ENCODE measurements around the gene ZC3HAV1L. TPM values are rescaled to one million over a fixed set of nuclear protein-coding genes. Genes with fewer than 3 reads are reported as not detected.

Gene ZC3HAV1L
- total and polyA plus RNA-seq, 10 of the 15 experiments (the other 5 are each of a cell fraction or from before 2014, with no cell fraction given) = 0.09 to 16.3 (median 4.9) TPM

DNA sequence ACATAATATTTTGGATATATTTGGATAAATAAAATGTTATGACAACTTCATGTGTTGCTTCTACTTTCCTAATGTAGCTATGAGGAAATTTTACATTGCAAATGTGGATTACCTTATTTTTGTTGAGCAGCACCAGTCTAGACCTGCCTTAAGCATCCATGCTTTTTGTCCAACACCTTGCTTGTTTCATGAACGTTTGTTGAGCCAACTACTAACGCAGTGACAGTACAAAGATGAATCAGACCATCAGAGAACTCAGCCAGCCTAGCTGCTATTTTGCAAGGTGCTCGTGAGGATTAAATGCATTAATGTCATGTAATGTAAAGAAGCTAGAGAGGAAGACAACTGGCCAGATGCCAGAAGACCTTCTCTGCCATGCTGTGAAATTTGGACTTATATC lies 1.1 kb upstream of the ZC3HAV1L start:
- FAIRE-seq = no peak

More for the DNA sequence above, 1.1 kb upstream of the ZC3HAV1L start:
- CTCF ChIA-PET = interaction anchor here (0.6 to 8.0 kb wide), 5 partner anchors 8 to 1813 kb away, joined by 3 to 42 read pairs (median 3); no protein-coding TSS in a partner anchor
- H3K4me3 ChIP-seq = no peak overlapping the region
- SMC1A ChIA-PET (ENCODE audit: uncharacterized antibody, unreplicated experiment) = interaction anchor here (0.9 to 1.2 kb wide), 4 partner anchors 11 to 38 kb away, joined by 3 to 4 read pairs (median 4); no protein-coding TSS in a partner anchor
- intact Hi-C loops (cut with micrococcal nuclease; ENCODE audit: unreplicated experiment) (no loop called here), in situ Hi-C loops (cut with MboI) (no loop called here)
- H3K9ac ChIP-seq (ENCODE audit: control insufficient read depth, insufficient read depth, low read length) = no peak overlapping the region
- H3K79me2 ChIP-seq (ENCODE audit: control insufficient read depth, insufficient read depth, low read length) = peaks cover 22% of the 10 kb centered on the region
- no peak overlapping the region for H3K27ac ChIP-seq (ENCODE audit: control insufficient read depth, insufficient read depth)
- POLR2A ChIA-PET = interaction anchor here (1.1 kb wide), 1 partner anchor 35 kb away, joined by 3 read pairs; no protein-coding TSS in a partner anchor
- BruUV-seq (replicated peaks) = no TSS peak
- RAD21 ChIA-PET (ENCODE audit: unreplicated experiment) = interaction anchor here (1.1 kb wide), 1 partner anchor 20 kb away, joined by 3 read pairs; no protein-coding TSS in a partner anchor
- ATAC-seq (no peak), DNase-seq (ENCODE audit: low read depth, low spot score) (no peak)
- no peaks in the 10 kb centered on the region for H3K27me3 ChIP-seq (replicated peaks in 1 of 2; ENCODE audit: control insufficient read depth in 2 of 2, insufficient read depth in 2 of 2, low read length in 1 of 2)
- no peak overlapping the region for H2AFZ ChIP-seq (ENCODE audit: control insufficient read depth, low read depth, low read length)
- 0 out of 2 replicates have a peak overlapping the region, but pooled peaks have one; percentile 90 for H3K4me2 ChIP-seq (ENCODE audit: control insufficient read depth, insufficient read depth)
- H3K9me3 ChIP-seq (replicated peaks; ENCODE audit: control insufficient read depth, insufficient read depth, low read length) = no peaks in the 10 kb centered on the region
- peaks cover 0 to 11% of the 10 kb centered on the region in 2 experiments; a peak in 2 of 4 replicates for H3K36me3 ChIP-seq (ENCODE audit: control insufficient read depth in 2 of 2, insufficient read depth in 2 of 2, low read length in 1 of 2)
- no peaks in the 10 kb centered on the region for H4K20me1 ChIP-seq (ENCODE audit: control insufficient read depth, insufficient read depth)
- no peaks in the 10 kb centered on the region; the same call in 1 of the 2 replicates for H3K4me1 ChIP-seq (ENCODE audit: control insufficient read depth, insufficient read depth, low read length)
- TF ChIP-seq SMARCA5 (IDR thresholded peaks at IDR 0.05) (no peak), PML (IDR thresholded peaks at IDR 0.05; ENCODE audit: low read length) (no peak), LARP7 (IDR thresholded peaks at IDR 0.05) (no peak), STAT3 (IDR thresholded peaks at IDR 0.05; ENCODE audit: low read depth, low read length) (no peak), KAT2A (conservative IDR thresholded peaks at IDR 0.05; ENCODE audit: control insufficient read depth, low read depth, low read length) (no peak), TBL1XR1 (IDR thresholded peaks at IDR 0.05; ENCODE audit: low read depth, low read length) (no peak), ZNF24 (IDR thresholded peaks at IDR 0.05) (no peak), HDAC2 (IDR thresholded peaks at IDR 0.05) (no peak), CHD4 (IDR thresholded peaks at IDR 0.05) (no peak), MTA2 (IDR thresholded peaks at IDR 0.05; ENCODE audit: low read depth) (no peak), SIX5 (IDR thresholded peaks at IDR 0.05; ENCODE audit: low read depth, low read length, severe bottlenecking) (no peak), HDAC6 (IDR thresholded peaks at IDR 0.05; ENCODE audit: unreplicated experiment) (no peak), SP1 (IDR thresholded peaks at IDR 0.05; ENCODE audit: low read depth, low read length) (no peak), YY1 (IDR thresholded peaks at IDR 0.05; ENCODE audit: low read depth, low read length) (no peak), BACH1 (IDR thresholded peaks at IDR 0.05; ENCODE audit: borderline replicate concordance) (no peak), EZH2 (IDR thresholded peaks at IDR 0.05; ENCODE audit: borderline replicate concordance, control insufficient read depth, low read depth, low read length) (no peak)
- TF ChIP-seq, protein P1, sequence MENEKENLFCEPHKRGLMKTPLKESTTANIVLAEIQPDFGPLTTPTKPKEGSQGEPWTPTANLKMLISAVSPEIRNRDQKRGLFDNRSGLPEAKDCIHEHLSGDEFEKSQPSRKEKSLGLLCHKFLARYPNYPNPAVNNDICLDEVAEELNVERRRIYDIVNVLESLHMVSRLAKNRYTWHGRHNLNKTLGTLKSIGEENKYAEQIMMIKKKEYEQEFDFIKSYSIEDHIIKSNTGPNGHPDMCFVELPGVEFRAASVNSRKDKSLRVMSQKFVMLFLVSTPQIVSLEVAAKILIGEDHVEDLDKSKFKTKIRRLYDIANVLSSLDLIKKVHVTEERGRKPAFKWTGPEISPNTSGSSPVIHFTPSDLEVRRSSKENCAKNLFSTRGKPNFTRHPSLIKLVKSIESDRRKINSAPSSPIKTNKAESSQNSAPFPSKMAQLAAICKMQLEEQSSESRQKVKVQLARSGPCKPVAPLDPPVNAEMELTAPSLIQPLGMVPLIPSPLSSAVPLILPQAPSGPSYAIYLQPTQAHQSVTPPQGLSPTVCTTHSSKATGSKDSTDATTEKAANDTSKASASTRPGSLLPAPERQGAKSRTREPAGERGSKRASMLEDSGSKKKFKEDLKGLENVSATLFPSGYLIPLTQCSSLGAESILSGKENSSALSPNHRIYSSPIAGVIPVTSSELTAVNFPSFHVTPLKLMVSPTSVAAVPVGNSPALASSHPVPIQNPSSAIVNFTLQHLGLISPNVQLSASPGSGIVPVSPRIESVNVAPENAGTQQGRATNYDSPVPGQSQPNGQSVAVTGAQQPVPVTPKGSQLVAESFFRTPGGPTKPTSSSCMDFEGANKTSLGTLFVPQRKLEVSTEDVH (IDR thresholded peaks at IDR 0.05; ENCODE audit: low read depth, partially characterized antibody) = no peak
- TF ChIP-seq, protein P2, sequence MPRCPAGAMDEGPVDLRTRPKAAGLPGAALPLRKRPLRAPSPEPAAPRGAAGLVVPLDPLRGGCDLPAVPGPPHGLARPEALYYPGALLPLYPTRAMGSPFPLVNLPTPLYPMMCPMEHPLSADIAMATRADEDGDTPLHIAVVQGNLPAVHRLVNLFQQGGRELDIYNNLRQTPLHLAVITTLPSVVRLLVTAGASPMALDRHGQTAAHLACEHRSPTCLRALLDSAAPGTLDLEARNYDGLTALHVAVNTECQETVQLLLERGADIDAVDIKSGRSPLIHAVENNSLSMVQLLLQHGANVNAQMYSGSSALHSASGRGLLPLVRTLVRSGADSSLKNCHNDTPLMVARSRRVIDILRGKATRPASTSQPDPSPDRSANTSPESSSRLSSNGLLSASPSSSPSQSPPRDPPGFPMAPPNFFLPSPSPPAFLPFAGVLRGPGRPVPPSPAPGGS (IDR thresholded peaks at IDR 0.05; ENCODE audit: borderline replicate concordance, insufficient read depth, low read depth, low read length, poor library complexity, severe bottlenecking) = no peak
- WGBS (ENCODE audit: insufficient coverage, insufficient replicate concordance, low lambda C conversion rate, missing lambda C conversion rate) = 60% methylated on average over 3 of the region's 3 CpGs
